GM18505 (cell line): Measurements from ENCODE around the gene TBC1D30.

ENCODE experiments used
- ATAC-seq: cut with Tn5 transposase; IDR thresholded peaks from one replicate; pipeline ENCODE4 v1.9.1; 2021; ENCODE audit not compliant: unreplicated experiment
- POLR2A ChIP-seq: IDR thresholded peaks from 4 replicates; pipeline ENCODE4 v1.6.1; 2011; ENCODE audit warnings: borderline replicate concordance; ENCODE audit not compliant: insufficient read depth, insufficient read length; ENCODE audit errors: extremely low read depth

Gene TBC1D30

GRCh38 chr12:64891629-64892028 is 67.2 kb downstream of the TBC1D30 start:
- TF ChIP-seq POLR2A, result no peak
- no peak for ATAC-seq

DNA sequence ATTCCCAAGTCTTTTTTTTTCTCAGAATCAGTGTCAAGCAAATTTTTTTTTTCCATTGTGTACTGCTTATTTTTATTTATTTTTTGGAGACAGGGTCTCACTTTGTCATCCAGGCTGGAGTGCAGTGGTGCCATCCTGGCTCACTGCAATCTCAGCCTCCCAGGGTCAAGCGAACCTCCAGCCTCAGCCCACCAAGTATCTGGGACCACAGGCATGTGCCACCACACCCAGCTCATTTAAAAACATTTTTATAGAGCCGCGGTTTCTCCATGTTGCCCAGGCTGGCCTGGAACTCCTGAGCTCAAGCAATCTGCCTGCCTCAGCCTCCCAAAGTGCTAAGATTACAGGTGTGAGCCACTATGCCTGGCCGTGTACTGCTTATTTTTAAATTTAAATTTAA is 68.1 kb downstream of the TBC1D30 start:
- TF ChIP-seq POLR2A, result no peak
- ATAC-seq, result no peak

DNA sequence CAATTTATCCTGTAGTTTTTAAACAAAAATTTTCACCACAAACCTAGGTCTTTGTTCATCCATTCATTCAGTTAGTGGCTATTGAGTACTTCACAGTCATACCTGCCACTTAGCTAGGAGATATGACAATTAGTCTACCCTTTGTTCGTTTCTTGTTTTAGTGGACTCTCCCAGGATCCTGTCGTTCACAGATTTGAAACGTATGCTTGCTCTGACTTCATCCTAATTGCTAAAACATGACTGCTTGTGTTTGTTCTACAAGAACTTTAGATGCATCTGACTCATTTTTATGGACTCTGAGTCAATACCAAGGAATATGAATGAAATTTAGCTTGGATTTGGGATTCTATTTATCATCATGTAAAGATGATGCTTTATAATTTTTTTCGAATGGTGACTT is 69.5 kb downstream of the TBC1D30 start:
- TF ChIP-seq POLR2A, result no peak
- ATAC-seq, result no peak

DNA sequence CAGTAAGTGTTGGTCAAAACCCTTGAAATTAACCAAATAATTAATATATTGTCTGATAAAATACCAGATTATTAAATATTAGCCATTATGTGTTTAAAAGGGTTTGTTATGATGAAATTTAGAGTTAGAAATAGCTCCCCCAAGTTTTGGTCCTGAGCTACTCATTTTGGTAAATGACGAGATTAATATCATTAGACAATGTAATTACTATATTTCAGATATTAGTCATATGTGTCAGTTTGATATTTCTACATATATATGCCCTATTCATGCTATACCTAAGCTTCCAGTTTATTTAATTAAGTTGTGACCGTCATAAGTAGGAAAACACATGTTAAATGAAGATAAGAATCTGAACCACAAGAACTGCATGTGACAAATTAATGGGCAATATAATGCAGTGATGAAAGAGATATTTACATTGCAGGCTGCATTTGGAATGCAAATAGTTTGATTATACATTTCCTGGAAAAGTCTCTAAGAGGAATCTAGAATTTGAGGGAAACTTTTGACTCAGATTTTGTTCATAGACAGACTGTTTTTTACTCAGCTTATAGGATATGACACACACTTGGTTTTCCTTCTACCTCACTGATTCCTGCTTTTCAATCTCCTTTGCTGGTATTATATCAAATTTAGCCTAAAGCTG is 70.5 kb downstream of the TBC1D30 start:
- no peak for ATAC-seq
- no peak for TF ChIP-seq POLR2A

DNA sequence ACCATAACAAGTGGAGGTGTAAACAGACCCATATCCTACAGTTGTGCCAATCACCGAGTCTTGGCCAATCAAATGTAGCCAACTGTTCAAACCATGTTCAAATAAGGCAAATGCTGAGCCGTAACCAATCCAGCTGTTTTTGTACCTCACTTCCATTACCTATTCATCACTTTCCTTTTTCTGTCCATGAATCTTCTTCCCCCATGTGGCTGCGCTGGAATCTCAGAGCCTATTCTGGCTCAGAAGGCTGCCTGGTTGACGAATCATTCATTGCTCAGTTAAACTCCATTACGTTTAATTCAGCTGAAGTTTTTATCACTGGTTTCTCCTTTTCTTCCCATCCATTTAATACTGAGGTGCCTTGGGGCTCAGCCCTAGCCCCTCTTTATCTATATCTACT is 71.1 kb downstream of the TBC1D30 start:
- TF ChIP-seq POLR2A, result no peak
- ATAC-seq, result no peak

GRCh38 chr12:64900540-64900939 is 76.1 kb downstream of the TBC1D30 start:
- ATAC-seq, result no peak

GRCh38 chr12:64903479-64904152 is 79.2 kb downstream of the TBC1D30 start:
- no peak for ATAC-seq
- no peak for TF ChIP-seq POLR2A

More at GRCh38 chr12:64900540-64900939, 76.1 kb downstream of the TBC1D30 start:
- no peak for TF ChIP-seq POLR2A

GRCh38 chr12:64907097-64907496 is 82.7 kb downstream of the TBC1D30 start:
- ATAC-seq, result no peak
- no peak for TF ChIP-seq POLR2A

DNA sequence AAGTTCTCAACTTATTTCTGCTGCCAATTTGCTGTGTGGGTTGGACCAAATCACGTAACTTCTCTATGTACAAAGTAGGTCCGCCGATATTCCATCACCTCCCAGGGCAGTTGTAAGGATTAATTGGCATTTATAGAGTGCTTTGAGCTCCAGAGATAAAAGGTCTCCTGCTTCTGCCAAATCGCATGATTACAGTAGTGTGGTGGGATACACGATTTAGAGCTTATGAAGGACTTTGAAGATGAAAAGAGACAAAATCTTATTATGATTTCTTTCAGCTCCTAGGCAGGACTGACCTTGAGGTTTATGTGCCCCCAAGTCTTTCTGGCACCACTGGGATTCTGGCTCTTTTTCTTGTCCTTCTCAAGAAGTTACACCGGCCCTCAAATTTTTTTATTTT is 84.7 kb downstream of the TBC1D30 start:
- no peak for ATAC-seq
- no peak for TF ChIP-seq POLR2A

- ATAC-seq, result no peak
- TF ChIP-seq POLR2A, result no peak
Observed at GRCh38 chr12:64911081-64911480, 86.6 kb downstream of the TBC1D30 start.

- TF ChIP-seq POLR2A, result no peak
- no peak for ATAC-seq
Observed at GRCh38 chr12:64911912-64912311, 87.5 kb downstream of the TBC1D30 start.

DNA sequence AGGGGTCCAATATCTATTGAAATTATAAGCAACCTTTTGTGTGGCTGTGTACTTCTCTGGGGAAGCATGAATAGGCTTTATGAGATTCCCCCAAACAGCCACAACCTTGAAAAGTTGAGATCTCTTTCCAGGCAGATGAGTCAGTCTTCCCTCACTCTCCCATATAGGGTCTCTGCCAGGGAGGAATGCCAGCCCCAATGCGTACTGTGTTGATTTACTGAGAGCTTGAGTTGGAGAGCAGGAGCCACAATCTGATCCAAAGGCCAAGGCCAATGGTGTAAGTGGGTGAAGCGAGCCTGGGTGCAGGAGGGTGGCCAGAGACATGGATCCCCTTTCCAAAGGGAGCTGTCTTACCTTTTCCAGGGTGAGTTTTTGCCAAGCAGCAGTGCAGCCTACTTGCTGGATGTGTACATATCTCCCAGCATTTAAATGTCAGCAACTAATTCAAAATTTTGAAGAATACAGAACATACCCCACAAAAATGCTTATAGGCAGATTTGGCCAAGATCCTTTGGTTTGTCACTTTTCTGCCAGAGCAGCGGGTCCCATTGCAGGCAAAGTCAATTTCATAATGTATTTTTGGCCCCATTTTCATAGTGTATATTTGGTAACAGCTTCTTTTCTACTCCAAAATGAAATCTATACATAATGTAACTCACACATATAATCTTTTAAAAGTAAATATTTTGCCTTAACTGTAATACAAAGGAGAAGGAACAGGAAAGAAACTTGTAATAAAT is 88.2 kb downstream of the TBC1D30 start:
- no peak for ATAC-seq
- TF ChIP-seq POLR2A, result no peak

DNA sequence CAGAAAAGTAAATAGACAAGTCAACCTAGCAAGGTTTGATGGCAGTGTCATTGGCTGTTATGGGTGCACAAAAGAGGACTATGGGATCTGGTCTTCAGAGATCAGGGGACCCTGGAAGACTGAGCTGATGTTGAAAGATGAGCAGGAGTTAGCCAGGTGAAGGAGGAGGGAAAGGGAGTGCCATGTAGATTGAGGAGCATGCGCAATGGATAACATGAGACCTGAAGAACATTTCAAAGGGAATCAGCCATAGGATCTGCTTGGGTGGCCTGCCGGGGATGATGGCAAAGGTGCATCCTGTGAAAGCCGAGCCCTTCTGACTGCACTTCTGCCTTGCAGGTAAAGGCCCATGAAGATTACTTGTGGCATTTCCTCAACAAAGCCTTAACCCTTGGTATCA is 90.8 kb downstream of the TBC1D30 start:
- no peak for TF ChIP-seq POLR2A
- no peak for ATAC-seq
